Peyer's patch (tissue), 4 donors: ENCODE results near the gene UFSP1.

Experiments used
- POLR2A ChIP-seq, 2 donors: fragments of 450-650 bp; IDR thresholded peaks; one replicate each; pipeline ENCODE4 v1.5.1; 2017; ENCODE audit warnings: antibody characterized with exemption in 2 of 2, mild to moderate bottlenecking in 2 of 2, moderate library complexity in 2 of 2
- TF ChIP-seq, protein P1 (sequence below), 6 experiments: fragments of 450-650 bp in 4 of 6; fragments of 200-600 bp in 2 of 6; sonication (generic) in 1 of 6; IDR thresholded peaks; one replicate each; pipeline ENCODE4 v1.5.1; 2017 to 2019; ENCODE audit warnings: antibody characterized with exemption in 6 of 6, mild to moderate bottlenecking in 3 of 6, moderate library complexity in 1 of 6

DNA sequence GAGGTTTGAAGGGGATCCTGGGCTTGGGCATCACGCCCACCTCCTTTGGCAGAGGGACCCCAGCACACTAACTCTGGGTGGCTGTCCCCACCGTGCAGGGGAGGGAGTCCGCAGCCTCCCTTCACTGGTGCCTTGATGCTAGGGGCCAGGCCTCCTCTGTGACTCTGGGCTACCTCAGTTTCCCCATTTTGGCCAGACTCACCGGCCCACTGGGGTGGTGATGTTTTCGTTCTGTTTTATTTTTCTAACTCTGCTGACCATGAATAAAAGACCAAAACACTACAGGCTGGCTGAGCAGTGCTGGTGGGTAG lies 22.8 kb downstream of the UFSP1 start:
- TF ChIP-seq, protein P1, sequence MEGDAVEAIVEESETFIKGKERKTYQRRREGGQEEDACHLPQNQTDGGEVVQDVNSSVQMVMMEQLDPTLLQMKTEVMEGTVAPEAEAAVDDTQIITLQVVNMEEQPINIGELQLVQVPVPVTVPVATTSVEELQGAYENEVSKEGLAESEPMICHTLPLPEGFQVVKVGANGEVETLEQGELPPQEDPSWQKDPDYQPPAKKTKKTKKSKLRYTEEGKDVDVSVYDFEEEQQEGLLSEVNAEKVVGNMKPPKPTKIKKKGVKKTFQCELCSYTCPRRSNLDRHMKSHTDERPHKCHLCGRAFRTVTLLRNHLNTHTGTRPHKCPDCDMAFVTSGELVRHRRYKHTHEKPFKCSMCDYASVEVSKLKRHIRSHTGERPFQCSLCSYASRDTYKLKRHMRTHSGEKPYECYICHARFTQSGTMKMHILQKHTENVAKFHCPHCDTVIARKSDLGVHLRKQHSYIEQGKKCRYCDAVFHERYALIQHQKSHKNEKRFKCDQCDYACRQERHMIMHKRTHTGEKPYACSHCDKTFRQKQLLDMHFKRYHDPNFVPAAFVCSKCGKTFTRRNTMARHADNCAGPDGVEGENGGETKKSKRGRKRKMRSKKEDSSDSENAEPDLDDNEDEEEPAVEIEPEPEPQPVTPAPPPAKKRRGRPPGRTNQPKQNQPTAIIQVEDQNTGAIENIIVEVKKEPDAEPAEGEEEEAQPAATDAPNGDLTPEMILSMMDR (IDR thresholded peaks at IDR 0.05) = no peak
- TF ChIP-seq POLR2A (IDR thresholded peaks at IDR 0.05) = no peak
